Stimulated activated CD8-positive, alpha-beta memory T cell treated with anti-CD3 and anti-CD28 coated beads, Interleukin-12 subunit alpha, Interleukin-12 subunit beta, amount 100 ng/mL, for 24 hours (primary cell): ENCODE data around the gene FECH.
"Not testable (repeated sequence)": the region's sequence is repeated elsewhere in the genome, so short reads cannot be mapped to it uniquely, and the experiment has no call there.

Experiments used
- DNase-seq: peaks from one replicate; pipeline ENCODE4 v3.0.0-alpha.2; 2020; ENCODE audit errors: extremely low read depth

FECH gene, protein sequence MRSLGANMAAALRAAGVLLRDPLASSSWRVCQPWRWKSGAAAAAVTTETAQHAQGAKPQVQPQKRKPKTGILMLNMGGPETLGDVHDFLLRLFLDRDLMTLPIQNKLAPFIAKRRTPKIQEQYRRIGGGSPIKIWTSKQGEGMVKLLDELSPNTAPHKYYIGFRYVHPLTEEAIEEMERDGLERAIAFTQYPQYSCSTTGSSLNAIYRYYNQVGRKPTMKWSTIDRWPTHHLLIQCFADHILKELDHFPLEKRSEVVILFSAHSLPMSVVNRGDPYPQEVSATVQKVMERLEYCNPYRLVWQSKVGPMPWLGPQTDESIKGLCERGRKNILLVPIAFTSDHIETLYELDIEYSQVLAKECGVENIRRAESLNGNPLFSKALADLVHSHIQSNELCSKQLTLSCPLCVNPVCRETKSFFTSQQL

DNA sequence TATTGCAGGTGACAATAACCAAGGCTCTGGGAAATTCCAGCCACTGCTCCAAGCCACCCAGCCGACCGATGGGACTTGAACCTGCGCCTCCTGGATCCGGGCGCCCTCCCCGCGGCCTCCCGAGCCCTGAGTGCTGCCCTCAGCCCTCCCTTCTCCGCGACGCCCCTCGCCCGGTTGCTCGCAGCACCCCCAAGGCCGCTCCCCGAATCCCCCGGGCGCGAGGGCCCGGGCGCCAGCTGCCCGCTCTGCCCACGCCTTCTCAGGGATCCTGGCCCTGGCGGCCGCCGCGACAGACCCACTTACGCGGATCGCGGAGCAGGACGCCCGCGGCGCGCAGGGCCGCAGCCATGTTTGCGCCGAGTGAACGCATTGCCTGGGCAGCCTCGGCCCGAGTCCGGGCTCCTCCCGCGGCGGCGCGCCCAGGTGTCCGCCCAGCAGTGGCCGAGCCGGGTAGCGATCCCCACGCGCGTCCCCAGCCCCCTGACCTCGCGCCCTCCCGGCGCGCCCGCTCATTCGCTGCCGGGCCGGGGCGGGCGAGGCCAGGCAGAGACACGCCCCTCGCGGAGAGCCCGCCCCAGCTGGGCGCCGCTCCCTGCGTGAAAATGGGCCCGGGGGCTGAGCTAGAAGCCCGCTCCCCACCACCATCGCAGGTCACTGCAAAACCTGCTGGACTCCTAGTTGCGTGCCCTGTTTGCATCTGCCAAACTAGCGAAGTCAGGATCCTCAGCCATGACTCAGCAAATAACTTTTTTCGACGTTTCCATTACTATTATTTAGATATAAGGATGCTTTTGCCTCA, at the start of gene FECH:
FECH (minus strand) TSS at position 452 of the 799 bp plus-strand sequence; CDS start at position 370, 82 bp downstream.
- peak; percentile 46 for DNase-seq

DNA sequence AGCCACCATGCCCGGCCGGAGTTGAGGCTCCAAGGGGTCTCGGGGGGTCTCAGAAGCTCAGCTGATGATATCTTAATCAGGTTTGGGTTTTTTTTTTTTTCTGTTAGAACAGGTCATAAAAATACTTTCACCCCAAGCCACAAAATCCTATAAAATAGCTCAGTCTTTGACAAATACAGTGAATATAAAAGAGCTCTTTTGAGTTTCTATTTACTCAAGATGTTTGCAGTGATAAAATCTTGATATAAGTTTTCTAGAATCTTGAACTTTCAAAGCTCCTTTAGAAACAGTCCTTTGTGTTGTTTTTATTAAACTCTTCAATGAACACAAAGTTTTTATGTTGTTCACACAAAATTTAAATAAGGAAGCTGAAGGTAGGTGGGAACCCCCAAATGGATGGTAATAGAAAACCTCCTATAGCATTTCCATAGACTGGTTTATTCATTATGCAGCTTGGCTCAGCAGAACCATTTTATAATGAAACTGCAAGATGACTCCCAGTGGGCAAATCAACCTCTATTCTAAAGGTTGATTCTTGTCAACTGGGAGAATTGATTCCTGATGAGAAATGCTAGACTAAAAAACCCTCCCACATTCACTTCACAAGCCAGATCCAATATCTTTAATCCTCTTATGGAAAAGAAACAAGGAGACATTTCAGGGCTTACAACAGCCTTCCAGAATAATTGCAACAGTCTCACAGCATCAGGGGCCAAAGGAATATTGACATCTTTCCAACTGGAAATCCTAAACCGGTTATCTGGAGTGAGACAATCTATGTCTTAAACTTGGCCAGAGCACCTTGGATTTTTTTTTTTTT, 48.7 kb upstream of the FECH start:
- no peak for DNase-seq

DNA sequence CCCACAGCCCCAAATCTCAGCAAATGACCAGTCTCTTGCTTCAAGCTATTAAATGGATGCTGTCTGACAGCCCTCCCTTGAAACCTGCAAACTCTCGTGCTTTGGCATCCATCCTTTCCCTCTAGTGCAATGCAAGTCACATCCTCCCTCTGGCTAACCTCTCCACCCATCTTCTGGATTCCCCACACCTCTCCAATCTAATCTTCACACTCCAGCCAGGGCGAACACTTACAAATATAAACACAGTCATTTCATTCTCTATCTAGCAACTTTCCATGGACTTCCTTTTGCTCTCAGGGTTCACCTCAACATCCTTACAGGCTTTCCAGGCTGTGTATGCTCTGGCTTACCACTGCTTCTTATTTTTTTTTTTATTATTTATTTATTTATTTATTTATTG, 45.2 kb upstream of the FECH start:
- DNase-seq: no peak

DNA sequence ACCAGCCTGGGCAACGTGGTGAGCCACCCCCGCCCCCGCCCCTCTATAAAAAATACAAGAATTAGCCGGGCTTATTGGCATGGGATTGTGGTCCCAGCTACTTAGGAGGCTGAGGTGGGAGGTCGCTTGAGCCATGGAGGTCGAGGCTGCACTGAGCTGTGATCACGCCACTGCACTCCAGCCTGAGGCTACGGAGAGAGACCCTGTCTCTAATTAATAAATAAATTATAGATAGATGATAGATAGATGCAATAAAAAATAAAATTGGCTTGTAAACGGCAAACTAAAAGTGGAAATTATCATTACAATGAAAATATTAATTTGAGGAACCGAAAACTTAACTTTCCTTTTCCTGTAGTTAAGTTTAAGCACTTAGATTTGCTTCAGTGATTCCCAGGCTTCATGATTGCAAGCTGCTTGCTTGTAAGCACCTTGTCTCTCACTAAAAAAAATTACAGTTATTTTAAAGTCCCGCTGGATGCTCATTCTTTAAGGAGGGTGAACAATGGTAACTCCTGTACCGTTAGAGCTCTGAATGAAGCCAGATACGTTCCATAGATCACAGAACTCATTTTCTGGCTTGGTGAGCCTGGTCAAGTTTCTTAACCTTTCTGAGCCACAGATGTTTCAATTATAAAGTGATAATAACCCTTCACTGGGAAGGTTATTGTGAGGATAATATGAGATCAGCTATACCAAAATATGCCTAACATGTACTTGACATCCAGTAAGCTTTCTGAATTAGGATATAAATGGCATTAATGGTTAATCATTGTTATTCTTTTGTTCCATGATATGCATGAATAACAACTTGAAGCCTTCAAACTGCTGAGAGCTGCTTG, 44.5 kb upstream of the FECH start:
- DNase-seq: no peak

DNA sequence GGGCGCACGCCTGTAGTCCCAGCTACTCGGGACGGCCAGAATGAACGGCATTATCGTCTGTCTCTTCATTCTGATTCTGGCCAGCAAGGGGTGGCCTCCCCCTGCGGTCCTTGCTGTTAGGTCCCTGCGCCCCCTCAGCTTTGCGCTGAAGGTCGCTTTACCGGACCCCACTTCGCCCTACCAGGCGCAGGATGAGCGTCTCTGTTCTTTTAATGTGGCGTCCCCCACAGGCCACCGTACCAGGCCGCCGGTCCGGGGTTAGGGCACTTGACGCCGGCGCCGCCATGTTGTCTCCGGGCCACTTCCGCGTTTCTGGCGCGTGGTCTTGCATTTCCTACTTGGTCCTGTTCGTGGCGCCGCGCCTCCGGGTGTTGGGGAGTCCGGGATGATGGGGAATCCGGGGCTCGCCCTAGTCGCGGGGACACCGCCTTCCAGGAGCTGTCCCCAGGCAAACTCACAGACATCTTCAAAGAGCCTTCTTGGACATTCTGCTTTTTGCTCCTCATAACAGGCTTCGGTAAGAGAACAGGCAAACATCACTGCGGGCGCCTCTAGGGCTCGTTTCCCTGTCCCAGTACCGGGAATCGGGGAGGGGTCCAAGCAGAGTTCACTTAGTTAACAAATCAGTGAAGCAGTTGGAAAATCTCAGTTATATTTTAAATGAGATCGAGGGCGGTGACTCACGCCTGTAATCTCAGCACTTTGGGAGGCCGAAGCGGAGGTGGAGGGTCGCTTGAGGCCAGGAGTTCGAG, 43.7 kb upstream of the FECH start:
- DNase-seq: peak; percentile 87

DNA sequence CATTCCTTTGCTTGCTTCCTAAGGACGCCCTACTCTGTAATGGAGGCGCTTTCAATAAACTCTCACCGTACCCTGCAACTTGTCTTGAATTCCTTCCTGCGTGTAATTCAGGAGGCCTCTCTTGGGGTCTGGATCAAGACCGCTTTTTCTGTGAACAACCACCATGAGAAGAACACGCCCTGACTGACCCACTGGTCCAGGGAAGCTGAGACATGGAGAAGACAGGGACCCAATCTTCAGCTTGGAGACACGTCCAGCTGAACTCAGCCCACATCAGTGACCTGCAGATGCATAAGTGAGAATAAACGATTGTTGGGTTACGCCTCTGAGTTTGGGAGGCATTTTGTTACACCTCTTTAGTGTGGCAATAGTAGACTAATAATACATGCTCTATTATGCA, 42.9 kb upstream of the FECH start:
- DNase-seq: no peak

DNA sequence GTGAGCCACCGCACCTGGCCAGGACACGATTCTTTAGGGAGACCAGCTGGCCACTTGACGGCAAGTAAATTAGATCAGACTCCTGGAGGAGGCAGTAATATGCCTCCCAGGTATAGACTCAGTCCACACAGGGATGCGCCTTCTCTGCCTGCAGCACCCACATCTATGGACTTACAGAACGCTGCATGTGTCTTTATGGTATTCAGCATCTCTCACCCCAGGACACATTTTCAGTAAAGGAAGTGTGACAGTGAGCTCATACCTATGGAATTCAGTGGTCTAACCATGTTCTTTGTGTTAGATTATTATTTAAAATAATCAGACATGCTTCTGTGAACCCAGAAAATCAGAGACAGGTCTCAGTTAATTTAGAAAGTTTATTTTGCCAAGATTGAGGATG, 41.0 kb upstream of the FECH start:
- DNase-seq: no peak

DNA sequence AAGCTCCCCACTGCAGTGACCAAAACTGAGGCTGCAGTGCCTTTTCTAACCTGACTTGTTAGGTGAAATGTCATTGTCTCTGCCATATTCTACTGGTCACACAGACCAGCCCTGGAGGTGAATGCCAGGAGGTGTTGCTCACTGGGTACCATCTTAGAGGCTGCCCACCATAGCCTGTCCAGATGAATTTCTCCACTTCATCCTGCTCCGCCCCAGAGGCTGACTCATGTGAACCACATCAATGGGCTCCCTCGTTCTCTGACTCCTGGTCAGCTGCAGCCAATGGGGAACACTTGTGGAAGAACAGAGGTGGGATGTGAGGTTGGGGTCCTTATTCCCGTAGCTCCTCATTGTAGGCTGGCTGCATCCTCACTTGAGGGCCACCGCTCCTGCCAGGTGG, 38.5 kb upstream of the FECH start:
- no peak for DNase-seq

DNA sequence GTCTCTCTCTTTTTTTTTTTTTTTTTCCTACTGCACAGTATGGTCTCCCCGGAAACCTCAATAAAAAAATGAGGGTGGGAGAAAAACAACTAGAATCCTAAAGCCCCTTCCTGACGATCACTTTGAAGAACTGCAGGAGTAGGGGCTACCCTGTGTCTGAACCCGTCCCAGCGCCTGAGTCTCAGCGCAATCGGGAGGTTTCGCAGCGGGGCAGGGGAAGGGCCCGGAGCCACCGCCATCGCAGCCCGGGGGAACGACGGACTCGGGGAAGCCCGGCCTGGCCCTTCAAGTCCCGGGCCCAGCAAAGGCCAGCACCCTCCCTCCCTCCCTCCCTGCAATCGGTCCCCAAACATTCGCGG, 34.7 kb upstream of the FECH start:
- DNase-seq: no peak

DNA sequence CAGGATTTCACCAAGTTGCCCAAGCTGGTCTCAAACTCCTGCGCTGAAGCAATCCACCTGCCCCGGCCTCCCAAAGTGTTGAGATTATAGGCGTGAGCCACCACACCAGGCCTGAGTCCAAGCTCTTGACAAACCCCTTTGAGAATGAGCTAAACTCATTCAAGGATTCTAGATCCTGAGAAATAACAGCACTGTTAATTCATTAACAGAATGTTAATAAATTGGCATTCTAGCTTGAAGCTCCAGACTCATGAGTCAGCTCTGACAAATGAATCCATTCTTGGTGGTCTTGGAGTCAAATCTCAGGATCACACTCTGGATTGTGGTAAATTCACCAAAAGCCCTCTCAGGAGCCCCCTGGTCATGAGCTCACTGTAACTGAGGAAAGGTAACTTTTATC, 33.4 kb upstream of the FECH start:
- no peak for DNase-seq

DNA sequence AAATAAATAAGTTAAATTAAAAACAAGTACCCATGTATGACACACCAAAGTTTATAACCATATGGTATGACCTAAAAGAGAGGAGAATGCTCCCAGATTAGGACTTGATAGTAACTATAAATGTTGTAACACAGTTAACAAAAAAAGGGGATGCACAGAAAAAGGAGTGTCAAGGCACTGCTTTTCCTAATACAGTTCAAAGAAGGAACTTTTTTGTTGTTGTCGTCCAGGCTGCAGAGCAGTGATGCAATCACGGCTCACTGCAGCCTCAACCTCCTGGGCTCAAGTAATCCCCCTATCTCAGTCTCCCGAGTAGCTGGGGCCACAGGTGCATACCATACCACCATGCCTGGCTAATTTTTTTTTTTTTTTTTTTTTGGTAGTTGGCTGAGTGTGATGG, 32.4 kb upstream of the FECH start:
- no peak for DNase-seq

DNA sequence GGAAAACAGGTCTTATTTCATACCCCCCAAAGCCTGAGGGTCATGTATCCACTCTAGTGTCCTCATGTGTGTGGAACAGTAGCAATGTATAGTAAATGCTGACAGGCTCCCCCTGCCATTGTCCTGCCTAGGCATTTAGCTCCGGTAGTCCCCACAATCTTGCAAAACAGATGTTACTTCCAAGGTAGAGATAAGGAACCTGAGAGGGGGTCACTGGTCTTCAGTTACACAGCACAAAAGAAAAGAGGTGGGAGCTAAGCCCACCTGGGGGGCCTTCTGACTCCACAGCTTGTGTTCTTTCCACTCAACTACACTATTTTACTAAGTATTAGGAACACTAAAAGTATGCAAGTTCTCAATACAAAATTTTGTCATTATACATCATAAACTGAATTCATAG, 17.4 kb upstream of the FECH start:
- DNase-seq: no peak

DNA sequence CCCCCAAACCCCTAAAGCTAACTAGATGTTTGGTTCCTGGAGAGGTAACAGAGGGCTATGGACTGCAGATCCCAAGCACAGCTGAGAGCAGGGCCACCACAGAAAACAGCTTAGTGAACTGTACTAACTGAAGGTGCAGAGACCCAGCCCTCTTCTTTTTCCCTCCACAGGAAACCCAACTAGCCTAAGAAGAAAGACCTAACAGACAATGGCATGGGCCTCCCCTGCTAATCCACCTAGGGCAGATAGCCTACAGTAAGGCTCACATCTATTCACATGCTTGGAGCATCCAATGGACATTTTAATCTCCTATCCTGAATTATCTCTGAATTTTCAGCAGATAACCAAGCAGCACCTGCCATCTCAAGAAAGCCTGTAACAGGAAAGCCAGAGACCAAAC, 8.8 kb upstream of the FECH start:
- DNase-seq: no peak

DNA sequence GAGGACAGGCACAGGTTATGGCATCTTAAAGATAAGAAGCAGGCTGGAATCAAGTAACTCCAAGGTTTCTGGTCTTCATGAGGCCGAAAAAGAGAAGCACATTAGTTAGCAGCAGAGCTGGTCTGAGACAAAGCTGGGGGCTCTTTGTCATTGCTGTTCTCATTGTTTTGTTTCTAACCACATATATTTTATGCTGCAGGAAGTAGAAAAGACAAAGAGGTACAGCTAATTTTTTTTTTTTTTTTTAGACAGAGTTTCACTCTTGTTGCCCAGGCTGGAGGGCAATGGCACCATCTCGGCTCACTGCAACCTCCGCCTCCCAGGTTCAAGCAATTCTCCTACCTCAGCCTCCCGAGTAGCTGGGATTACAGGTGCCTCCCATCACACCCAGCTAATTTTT, 6.2 kb upstream of the FECH start:
- DNase-seq: not testable (repeated sequence)

DNA sequence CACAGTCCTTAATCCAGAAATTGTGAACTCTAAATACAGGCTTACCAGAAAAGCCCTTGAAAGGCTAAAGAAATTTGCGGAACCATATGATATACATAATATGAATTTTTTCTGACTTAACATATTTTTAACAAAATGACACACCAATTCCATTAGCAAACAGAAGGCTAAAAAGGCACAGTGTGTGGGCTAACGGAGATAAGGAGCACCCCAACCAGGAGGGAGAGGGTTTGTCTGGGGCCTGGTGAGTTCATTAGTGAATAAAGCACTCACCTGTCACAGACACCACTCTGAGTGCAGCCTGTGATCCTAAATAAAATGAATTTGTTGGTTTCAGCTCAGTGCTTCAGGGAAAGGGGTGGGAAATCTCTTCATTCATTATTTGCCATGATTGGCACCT, 2.7 kb upstream of the FECH start:
- DNase-seq: no peak

DNA sequence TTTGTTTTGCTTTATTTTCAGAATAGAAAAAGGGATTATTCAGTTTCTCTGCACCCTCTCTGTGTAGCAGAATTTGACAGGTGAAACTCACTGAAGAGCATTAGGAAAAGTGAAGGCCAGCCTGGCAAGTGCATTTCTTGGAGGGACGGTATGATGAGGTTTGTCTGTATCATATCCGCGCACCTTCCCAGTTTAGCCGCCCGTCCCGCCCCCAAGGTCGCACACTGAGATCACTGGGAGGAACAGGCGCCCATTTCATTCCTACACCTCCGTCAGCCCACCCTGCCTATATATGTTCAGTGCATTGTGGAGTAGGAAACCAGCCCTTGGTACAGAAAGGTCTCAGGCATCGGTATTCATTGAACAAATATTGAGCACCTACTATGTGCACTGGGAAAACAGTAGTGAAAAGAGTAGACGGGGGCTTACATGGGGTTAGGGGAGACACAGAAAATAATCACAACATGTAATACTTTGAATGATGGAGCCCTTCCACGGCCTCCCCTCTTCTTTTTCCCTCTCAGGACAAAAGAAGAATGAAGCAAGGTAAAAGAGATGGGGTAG, 678 bp upstream of the FECH start:
- no peak for DNase-seq

DNA sequence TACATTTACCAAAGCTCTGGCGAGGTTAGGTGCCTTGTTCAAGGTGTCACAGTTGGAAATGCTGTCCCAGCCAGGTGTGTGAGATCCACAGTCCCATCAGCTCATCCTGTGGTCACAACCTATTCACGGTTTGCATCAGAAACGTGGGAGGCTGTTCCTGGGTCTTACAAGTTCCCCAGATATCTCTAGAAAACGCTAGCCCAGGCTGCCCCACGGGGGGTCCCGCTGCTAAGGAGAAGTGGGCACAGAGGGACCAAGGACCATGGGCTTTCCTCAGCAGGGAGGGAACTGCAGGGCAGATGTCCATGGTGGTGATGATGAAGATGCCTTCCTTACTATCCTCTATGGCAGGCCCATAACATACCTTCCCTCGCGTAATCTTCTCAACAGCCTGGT, 649 bp downstream of the FECH start:
- DNase-seq: no peak

DNA sequence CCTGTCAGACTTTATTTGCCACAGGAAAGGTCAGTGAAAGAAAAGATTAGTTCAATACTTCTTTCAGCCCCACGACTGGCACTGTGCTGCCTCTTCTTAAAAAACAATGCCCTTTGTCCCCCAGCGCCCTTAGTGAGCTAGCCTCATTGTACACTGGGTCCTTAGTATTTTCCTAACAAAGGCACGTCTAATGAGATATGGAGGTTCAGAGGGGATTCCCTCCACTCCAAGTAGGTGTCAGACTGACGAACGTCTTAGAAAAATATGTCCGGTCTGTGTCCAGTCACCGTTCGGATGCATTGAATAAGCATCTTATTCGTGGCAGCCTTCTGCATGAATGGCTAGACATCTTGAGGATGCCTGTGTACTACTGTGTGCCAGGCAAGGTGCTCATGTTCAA, 1.1 kb downstream of the FECH start:
- DNase-seq: no peak

DNA sequence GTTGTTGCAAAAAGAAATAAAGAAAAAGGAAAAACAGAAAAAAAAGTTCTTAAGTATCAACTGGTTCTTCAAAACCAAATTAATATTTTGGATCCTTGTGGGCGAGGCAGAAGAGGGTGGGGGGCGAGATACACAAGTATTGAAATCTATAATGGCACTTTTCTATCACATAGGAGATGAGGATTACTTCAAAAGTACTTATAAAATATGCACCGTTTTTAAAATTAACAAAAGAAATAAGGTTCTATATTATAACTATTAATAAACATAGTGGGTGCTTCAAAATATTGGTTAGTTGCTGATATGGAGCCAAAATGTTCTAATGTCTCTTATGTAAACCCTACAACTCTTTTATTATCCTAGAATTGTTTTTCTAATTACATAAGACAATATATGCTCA, 2.1 kb downstream of the FECH start:
- no peak for DNase-seq

DNA sequence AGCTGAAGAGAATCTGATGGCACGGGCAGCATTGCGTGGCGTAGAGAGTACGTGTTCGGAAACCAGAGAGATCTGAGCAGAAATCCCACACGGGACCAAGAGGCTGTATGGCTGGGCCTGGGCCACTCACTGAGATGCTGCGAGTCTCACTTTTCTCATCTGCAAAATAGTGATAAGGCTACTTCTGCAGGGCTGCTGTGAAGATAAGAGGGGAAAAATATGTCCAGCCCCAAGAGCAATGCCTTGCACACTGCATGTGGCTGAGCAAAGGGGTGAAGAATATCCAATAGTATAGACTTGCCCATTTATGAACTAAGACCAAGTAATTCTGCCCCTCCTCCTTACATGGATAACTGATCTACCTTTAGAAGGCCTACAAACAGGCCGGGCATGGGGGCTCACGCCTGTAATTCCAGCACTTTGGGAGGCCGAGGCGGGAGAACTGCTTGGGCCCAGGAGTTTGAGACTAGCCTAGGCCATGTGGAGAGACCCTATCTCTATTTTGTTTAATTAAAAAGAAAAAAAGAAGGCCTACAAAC, 3.1 kb downstream of the FECH start:
- DNase-seq: no peak
